ENCODE data around the gene OLFM3.

DNA sequence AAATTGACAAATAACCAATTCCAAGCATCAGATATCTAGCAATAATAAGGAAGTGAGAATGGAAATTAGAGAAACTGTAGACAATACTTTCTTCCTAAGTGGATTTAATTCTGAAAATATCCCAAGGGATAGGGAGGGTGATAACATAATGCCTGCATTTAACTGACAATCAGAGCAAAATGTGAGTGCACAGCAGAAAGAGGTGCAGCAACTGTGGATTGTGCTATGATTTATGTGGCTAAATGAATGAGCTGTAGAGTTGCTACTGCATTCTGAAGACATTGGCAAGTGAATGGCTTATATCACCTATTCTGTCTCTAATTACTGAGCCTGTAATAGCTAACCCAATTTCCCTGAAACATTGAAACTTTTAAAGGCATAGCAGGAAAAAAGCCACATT lies 39.0 kb downstream of the OLFM3 start:
- TF ChIP-seq, protein P1, sequence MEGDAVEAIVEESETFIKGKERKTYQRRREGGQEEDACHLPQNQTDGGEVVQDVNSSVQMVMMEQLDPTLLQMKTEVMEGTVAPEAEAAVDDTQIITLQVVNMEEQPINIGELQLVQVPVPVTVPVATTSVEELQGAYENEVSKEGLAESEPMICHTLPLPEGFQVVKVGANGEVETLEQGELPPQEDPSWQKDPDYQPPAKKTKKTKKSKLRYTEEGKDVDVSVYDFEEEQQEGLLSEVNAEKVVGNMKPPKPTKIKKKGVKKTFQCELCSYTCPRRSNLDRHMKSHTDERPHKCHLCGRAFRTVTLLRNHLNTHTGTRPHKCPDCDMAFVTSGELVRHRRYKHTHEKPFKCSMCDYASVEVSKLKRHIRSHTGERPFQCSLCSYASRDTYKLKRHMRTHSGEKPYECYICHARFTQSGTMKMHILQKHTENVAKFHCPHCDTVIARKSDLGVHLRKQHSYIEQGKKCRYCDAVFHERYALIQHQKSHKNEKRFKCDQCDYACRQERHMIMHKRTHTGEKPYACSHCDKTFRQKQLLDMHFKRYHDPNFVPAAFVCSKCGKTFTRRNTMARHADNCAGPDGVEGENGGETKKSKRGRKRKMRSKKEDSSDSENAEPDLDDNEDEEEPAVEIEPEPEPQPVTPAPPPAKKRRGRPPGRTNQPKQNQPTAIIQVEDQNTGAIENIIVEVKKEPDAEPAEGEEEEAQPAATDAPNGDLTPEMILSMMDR (IDR thresholded peaks at IDR 0.05 in 2 of 3, conservative IDR thresholded peaks at IDR 0.05 in 1 of 3; ENCODE audit: borderline replicate concordance in 1 of 3, insufficient read depth in 1 of 3, low read depth in 2 of 3, low read length in 2 of 3): no peak
- TF ChIP-seq, protein P2, sequence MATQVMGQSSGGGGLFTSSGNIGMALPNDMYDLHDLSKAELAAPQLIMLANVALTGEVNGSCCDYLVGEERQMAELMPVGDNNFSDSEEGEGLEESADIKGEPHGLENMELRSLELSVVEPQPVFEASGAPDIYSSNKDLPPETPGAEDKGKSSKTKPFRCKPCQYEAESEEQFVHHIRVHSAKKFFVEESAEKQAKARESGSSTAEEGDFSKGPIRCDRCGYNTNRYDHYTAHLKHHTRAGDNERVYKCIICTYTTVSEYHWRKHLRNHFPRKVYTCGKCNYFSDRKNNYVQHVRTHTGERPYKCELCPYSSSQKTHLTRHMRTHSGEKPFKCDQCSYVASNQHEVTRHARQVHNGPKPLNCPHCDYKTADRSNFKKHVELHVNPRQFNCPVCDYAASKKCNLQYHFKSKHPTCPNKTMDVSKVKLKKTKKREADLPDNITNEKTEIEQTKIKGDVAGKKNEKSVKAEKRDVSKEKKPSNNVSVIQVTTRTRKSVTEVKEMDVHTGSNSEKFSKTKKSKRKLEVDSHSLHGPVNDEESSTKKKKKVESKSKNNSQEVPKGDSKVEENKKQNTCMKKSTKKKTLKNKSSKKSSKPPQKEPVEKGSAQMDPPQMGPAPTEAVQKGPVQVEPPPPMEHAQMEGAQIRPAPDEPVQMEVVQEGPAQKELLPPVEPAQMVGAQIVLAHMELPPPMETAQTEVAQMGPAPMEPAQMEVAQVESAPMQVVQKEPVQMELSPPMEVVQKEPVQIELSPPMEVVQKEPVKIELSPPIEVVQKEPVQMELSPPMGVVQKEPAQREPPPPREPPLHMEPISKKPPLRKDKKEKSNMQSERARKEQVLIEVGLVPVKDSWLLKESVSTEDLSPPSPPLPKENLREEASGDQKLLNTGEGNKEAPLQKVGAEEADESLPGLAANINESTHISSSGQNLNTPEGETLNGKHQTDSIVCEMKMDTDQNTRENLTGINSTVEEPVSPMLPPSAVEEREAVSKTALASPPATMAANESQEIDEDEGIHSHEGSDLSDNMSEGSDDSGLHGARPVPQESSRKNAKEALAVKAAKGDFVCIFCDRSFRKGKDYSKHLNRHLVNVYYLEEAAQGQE (IDR thresholded peaks at IDR 0.05; ENCODE audit: low read depth): no peak
- TF ChIP-seq ZFX (IDR thresholded peaks at IDR 0.05): no peak
- TF ChIP-seq JUND (IDR thresholded peaks at IDR 0.05): no peak
